ENCODE data around the gene ZBTB14. TPM values are rescaled to one million over a fixed set of nuclear protein-coding genes. Genes with fewer than 3 reads are reported as not detected.

The ZBTB14 gene
- total RNA-seq, 2 experiments from 2014 or later: 22.6 to 23.8 TPM

GRCh38 chr18:5253910-5254309 lies 41.6 kb downstream of the ZBTB14 start:
- Mint-ChIP-seq H3K9me3 (no peaks in the 10 kb centered on the region), H3K36me3 (no peaks in the 10 kb centered on the region), H3K4me1 (peaks cover 8% of the 10 kb centered on the region), H3K27ac (no peak overlapping the region), H3K27me3 (peaks cover 15% of the 10 kb centered on the region), H3K4me3 (no peak overlapping the region)
- no peak for DNase-seq

DNA sequence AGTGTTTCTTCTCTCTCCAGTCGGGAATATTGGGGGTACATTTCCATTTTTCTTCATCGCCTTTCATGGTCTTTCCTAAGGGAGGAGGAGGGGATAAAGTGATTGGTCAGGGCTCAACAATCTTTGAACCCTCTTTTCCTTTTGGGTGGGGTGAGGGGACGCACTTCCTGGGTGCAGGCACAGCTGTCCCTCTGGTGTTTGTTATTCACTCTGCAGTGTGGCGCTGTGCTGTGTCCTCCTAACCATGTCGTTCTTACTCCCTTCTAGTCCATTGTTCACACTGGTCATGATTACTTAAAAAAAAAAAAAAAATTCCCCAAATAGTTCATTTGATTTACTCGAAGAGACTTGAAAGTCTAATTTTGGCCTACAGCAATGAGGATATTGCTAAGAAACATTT lies 44.4 kb downstream of the ZBTB14 start:
- H3K4me1 Mint-ChIP-seq: peaks cover 8% of the 10 kb centered on the region
- H3K9me3 Mint-ChIP-seq: no peaks in the 10 kb centered on the region
- no peaks in the 10 kb centered on the region for H3K36me3 Mint-ChIP-seq
- H3K4me3 Mint-ChIP-seq: no peak overlapping the region
- no peak overlapping the region for H3K27ac Mint-ChIP-seq
- H3K27me3 Mint-ChIP-seq: peaks cover 11% of the 10 kb centered on the region
- DNase-seq: no peak

GRCh38 chr18:5250603-5251002 lies 44.9 kb downstream of the ZBTB14 start:
- Mint-ChIP-seq H3K4me3 (no peak overlapping the region), H3K27me3 (peaks cover 6% of the 10 kb centered on the region), H3K9me3 (no peaks in the 10 kb centered on the region), H3K27ac (no peak overlapping the region), H3K36me3 (no peaks in the 10 kb centered on the region), H3K4me1 (peaks cover 8% of the 10 kb centered on the region)
- DNase-seq: no peak

GRCh38 chr18:5244941-5245340 lies 50.6 kb downstream of the ZBTB14 start:
- Mint-ChIP-seq H3K36me3 (peaks cover 48% of the 10 kb centered on the region), H3K9me3 (peaks cover 18% of the 10 kb centered on the region), H3K27me3 (no peaks in the 10 kb centered on the region), H3K4me1 (peaks cover 14% of the 10 kb centered on the region), H3K4me3 (no peak overlapping the region), H3K27ac (no peak overlapping the region)
- DNase-seq: no peak

DNA sequence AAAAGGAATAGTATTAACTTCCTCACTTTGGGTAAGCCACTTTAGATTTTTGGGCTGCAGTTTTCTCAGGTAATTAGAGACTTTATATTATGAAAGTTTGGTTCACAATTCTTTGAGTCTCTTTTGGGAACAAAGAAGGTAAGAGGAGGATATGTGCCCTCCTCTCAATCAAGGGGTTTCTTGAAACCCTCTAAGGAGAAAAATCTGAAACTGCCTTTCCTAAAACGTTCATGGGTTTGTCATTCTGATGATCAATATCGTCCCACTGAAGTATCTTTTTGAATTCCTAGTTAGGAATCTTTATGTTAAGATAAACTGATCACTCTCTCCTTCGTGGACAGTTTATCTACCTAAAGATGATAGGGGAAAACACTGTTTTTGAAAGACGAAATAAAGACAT lies 56.1 kb downstream of the ZBTB14 start:
- peaks cover 51% of the 10 kb centered on the region for H3K36me3 Mint-ChIP-seq
- no peaks in the 10 kb centered on the region for H3K27me3 Mint-ChIP-seq
- peaks cover 19% of the 10 kb centered on the region for H3K9me3 Mint-ChIP-seq
- peak overlapping the region; percentile 73 for H3K4me3 Mint-ChIP-seq
- no peak overlapping the region for H3K27ac Mint-ChIP-seq
- no peak for DNase-seq
- peaks cover 25% of the 10 kb centered on the region for H3K4me1 Mint-ChIP-seq

Other genes with a start within 250 kb of the ZBTB14 start
- not detected for gene AKAIN1, start 98.5 kb downstream of the ZBTB14 start, total RNA-seq
- 1 to 10 TPM in 1 of 2 experiments, under 1 TPM in 1; 0.80 to 1.1 TPM for gene EPB41L3, start 248.3 kb upstream of the ZBTB14 start, total RNA-seq

Data from activated naive CD8-positive, alpha-beta T cell treated with anti-CD3 and anti-CD28 coated beads for 36 hours (primary cell).